Fibroblast of lung (primary cell): ENCODE measurements around the gene TBC1D22A. TPM values are rescaled to one million over a fixed set of nuclear protein-coding genes. Genes with fewer than 3 reads are reported as not detected.

ENCODE experiments used
- DNase-seq, 2 donors: peaks; one replicate each; pipeline versions ENCODE4 v3.0.0 to v3.0.0-alpha.2; 2010; ENCODE audit warnings: low read depth in 2 of 2
- H2AFZ ChIP-seq: 2 replicates; pipeline ENCODE4 v1.5.1; 2012; ENCODE audit warnings: low read length, control low read depth, inconsistent platforms
- H3K27ac ChIP-seq: 2 replicates; pipeline ENCODE4 v1.5.1; 2011; ENCODE audit warnings: low read length, control low read depth; ENCODE audit not compliant: insufficient read depth
- H3K27me3 ChIP-seq: 2 replicates; pipeline ENCODE4 v1.5.1; 2011; ENCODE audit warnings: mild to moderate bottlenecking, low read length; ENCODE audit not compliant: control insufficient read depth, insufficient read depth
- H3K36me3 ChIP-seq: 2 replicates; pipeline ENCODE4 v1.5.1; 2011; ENCODE audit warnings: low read length; ENCODE audit not compliant: control insufficient read depth, insufficient read depth
- H3K4me1 ChIP-seq: 2 replicates; pipeline ENCODE4 v1.5.1; 2011; ENCODE audit warnings: low read length; ENCODE audit not compliant: control insufficient read depth, insufficient read depth; ENCODE audit errors: extremely low read depth
- H3K4me2 ChIP-seq: 2 replicates; pipeline ENCODE4 v1.5.1; 2011; ENCODE audit warnings: low read length, control low read depth; ENCODE audit not compliant: insufficient read depth; ENCODE audit errors: extremely low read depth
- H3K4me3 ChIP-seq, 4 experiments: fragments of 200-600 bp in 1 of 4; sonication (generic) in 1 of 4; replicated peaks in 1 of 4; 2 replicates each; pipeline ENCODE4 v1.5.1; 2011 to 2016; ENCODE audit warnings: low read length in 4 of 4, low read depth in 3 of 4, mild to moderate bottlenecking in 3 of 4, control low read depth in 2 of 4, inconsistent platforms in 1 of 4, mixed read lengths in 1 of 4; ENCODE audit not compliant: insufficient read depth in 1 of 4; ENCODE audit errors: control extremely low read depth in 1 of 4
- H3K79me2 ChIP-seq: 2 replicates; pipeline ENCODE4 v1.5.1; 2012; ENCODE audit warnings: mild to moderate bottlenecking, low read length, inconsistent platforms; ENCODE audit not compliant: control insufficient read depth, insufficient read depth
- H3K9ac ChIP-seq: 2 replicates; pipeline ENCODE4 v1.5.1; 2011; ENCODE audit warnings: mild to moderate bottlenecking, low read length, control low read depth; ENCODE audit not compliant: insufficient read depth
- H3K9me3 ChIP-seq: 2 replicates; pipeline ENCODE4 v1.5.1; 2012; ENCODE audit warnings: low read depth, low read length; ENCODE audit not compliant: control insufficient read depth, insufficient read depth
- H4K20me1 ChIP-seq: 2 replicates; pipeline ENCODE4 v1.5.1; 2011; ENCODE audit warnings: low read length; ENCODE audit not compliant: control insufficient read depth, insufficient read depth; ENCODE audit errors: extremely low read depth
- EZH2 ChIP-seq: IDR thresholded peaks from 2 replicates; pipeline ENCODE4 v1.5.1; 2012; ENCODE audit warnings: low read length, control low read depth, mild to moderate bottlenecking; ENCODE audit errors: missing control alignments
- polyA plus RNA-seq, 2 donors: library from polyadenylated mRNA; depleted of rRNA in 1 of 2; stranded (reverse) in 1 of 2; unstranded in 1 of 2; fragments of >200 nt; gene quantifications; 2 replicates each; pipeline ENCODE4 v1.2.1, GENCODE V29; 2011 to 2012; ENCODE audit warnings: missing spikeins in 1 of 2
- total RNA-seq: library from RNA; depleted of rRNA; stranded (reverse); fragments of >200 nt; gene quantifications from 2 replicates; pipeline ENCODE4 v1.2.1, GENCODE V29; 2014
- TF ChIP-seq, protein P1 (sequence below), 2 donors: IDR thresholded peaks in 1 of 2; conservative IDR thresholded peaks in 1 of 2; 1 replicate in 1 of 2; 2 replicates in 1 of 2; pipeline ENCODE4 v1.5.1; 2011 to 2012; ENCODE audit warnings: low read length in 2 of 2, control low read depth in 1 of 2, inconsistent platforms in 1 of 2, low read depth in 1 of 2, mild to moderate bottlenecking in 1 of 2

TBC1D22A gene
- total and polyA plus RNA-seq, 2 donors (not counting 1 experiment from before 2014, with no cell fraction given), result 11.6 to 17.6 TPM

DNA sequence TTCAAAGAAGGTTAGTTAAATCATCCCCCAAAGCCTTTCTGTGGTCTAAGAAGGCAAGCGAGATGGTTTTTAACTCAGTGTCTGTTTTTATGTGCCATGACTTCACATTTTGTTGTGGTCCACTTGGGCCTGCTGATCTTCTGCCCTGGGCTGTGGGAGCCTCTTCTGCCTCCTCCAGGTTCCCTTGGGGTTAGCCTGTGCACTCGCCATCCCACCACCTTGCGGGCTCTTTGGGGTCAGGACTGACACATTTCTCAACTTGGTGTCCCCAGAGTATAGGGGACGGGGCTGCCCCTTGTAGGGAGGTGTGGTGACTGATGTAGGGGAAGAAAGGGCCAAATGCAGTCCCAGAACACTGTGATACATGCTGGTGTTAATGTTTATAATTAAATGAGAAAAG, 207.0 kb downstream of the TBC1D22A start:
- H3K4me2 ChIP-seq, result no peak overlapping the region
- H3K79me2 ChIP-seq, result no peaks in the 10 kb centered on the region
- H3K9ac ChIP-seq, result no peak overlapping the region
- no peak for DNase-seq
- H3K27me3 ChIP-seq, result no peaks in the 10 kb centered on the region
- no peaks in the 10 kb centered on the region for H3K9me3 ChIP-seq
- no peak overlapping the region for H2AFZ ChIP-seq
- H3K4me3 ChIP-seq, result no peak overlapping the region
- H3K4me1 ChIP-seq, result no peaks in the 10 kb centered on the region
- no peak overlapping the region for H3K27ac ChIP-seq
- H4K20me1 ChIP-seq, result no peaks in the 10 kb centered on the region
- TF ChIP-seq EZH2, result no peak
- TF ChIP-seq, protein P1, sequence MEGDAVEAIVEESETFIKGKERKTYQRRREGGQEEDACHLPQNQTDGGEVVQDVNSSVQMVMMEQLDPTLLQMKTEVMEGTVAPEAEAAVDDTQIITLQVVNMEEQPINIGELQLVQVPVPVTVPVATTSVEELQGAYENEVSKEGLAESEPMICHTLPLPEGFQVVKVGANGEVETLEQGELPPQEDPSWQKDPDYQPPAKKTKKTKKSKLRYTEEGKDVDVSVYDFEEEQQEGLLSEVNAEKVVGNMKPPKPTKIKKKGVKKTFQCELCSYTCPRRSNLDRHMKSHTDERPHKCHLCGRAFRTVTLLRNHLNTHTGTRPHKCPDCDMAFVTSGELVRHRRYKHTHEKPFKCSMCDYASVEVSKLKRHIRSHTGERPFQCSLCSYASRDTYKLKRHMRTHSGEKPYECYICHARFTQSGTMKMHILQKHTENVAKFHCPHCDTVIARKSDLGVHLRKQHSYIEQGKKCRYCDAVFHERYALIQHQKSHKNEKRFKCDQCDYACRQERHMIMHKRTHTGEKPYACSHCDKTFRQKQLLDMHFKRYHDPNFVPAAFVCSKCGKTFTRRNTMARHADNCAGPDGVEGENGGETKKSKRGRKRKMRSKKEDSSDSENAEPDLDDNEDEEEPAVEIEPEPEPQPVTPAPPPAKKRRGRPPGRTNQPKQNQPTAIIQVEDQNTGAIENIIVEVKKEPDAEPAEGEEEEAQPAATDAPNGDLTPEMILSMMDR (conservative IDR thresholded peaks at IDR 0.05 in 1 of 2, IDR thresholded peaks at IDR 0.05 in 1 of 2; ENCODE audit: low read depth in 1 of 2, low read length in 2 of 2), result no peak
- H3K36me3 ChIP-seq, result no peaks in the 10 kb centered on the region

DNA sequence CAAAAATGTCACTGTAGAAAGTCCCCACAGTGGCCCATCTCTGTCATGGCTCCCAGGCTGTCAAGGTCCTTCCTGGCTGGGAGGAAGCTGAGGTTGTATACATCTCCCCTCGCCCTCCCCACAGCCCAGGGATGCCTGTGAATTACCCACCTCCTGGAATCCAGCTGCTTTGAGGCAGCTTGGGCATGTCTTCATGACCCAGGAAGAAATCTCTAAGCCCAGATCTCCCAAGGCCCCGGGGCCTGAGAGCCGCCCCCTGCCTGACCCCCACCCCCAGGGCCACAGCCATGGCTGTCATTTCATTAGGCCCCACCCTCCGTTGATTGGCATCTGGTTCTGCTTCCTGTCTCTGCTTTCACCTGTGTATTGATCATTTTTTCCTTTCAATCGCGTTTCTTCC, 207.5 kb downstream of the TBC1D22A start:
- H3K79me2 ChIP-seq, result no peaks in the 10 kb centered on the region
- H3K27ac ChIP-seq, result no peak overlapping the region
- H3K9me3 ChIP-seq, result no peaks in the 10 kb centered on the region
- no peaks in the 10 kb centered on the region for H3K27me3 ChIP-seq
- TF ChIP-seq, protein P1 (conservative IDR thresholded peaks at IDR 0.05 in 1 of 2, IDR thresholded peaks at IDR 0.05 in 1 of 2; ENCODE audit: low read depth in 1 of 2, low read length in 2 of 2), result no peak
- no peak for TF ChIP-seq EZH2
- H3K4me1 ChIP-seq, result no peaks in the 10 kb centered on the region
- H3K36me3 ChIP-seq, result no peaks in the 10 kb centered on the region
- no peak overlapping the region for H3K4me3 ChIP-seq
- H2AFZ ChIP-seq, result no peak overlapping the region
- no peak overlapping the region for H3K9ac ChIP-seq
- DNase-seq, result no peak
- no peak overlapping the region for H3K4me2 ChIP-seq
- no peaks in the 10 kb centered on the region for H4K20me1 ChIP-seq

DNA sequence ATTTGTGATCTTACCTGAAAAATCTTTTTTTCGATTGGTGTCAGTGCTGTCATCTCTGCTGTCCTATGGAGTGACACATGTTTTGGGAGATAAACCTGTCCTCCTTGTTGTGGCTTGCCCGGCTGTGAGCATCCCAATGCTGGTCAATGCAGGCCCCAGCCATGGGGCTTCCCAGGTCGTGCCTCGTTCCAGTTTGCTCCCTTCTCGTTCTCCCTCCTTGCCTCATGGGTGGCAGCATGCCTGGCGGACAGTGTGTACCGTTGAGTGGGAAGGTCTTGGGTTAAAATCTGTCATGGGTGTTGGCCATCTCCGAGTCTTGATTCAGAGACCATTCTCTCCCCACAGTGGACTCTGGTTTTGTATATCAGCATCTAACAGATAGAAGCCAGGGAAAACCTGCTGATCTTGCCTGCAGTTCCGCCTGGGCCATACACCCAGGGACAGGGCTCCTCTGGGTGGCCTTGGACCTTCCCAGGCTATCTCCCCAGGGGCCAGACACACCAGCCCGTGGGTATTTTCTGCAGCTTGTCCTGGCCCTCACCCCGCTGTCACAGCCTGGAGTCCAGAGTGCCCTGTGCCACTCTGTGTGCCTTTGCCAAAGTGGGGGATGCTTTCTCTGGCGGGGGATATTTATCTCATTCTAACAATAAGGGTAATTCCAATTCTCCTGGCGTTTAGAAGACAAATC, 208.1 kb downstream of the TBC1D22A start:
- H3K36me3 ChIP-seq, result no peaks in the 10 kb centered on the region
- no peak overlapping the region for H2AFZ ChIP-seq
- DNase-seq, result no peak
- no peak overlapping the region for H3K9ac ChIP-seq
- no peaks in the 10 kb centered on the region for H3K9me3 ChIP-seq
- no peak overlapping the region for H3K4me3 ChIP-seq
- H3K79me2 ChIP-seq, result no peaks in the 10 kb centered on the region
- H3K27ac ChIP-seq, result no peak overlapping the region
- no peak for TF ChIP-seq EZH2
- no peak overlapping the region for H3K4me2 ChIP-seq
- no peaks in the 10 kb centered on the region for H4K20me1 ChIP-seq
- H3K4me1 ChIP-seq, result no peaks in the 10 kb centered on the region
- H3K27me3 ChIP-seq, result no peaks in the 10 kb centered on the region
